GM21390 (cell line): ENCODE data around the gene PRDM12.
A peak's percentile ranks its signal among the peaks of the same experiment; 100 is the strongest.

ENCODE experiments used
- ATAC-seq: cut with Tn5 transposase; IDR thresholded peaks from one replicate; pipeline ENCODE4 v1.9.1; 2021; ENCODE audit not compliant: unreplicated experiment

The PRDM12 gene

DNA sequence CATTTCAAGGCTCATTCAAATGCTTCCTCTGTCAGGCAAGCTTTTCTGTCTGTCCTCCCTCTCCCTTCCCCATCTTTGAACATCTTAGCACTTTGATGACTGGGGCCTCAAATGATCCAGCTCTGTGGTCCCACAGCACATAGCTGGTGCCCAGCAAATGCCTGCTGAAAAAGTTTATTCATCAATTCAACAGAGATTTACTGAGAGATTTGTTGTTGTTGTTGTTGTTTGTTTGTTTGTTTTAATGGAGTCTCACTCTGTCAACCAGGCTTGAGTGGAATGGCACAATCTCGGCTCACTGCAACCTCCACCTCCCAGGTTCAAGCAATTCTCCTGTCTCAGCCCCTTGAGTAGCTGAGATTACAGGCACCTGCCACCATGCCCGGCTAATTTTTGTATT, 23.2 kb downstream of the PRDM12 start:
- ATAC-seq, result no peak

DNA sequence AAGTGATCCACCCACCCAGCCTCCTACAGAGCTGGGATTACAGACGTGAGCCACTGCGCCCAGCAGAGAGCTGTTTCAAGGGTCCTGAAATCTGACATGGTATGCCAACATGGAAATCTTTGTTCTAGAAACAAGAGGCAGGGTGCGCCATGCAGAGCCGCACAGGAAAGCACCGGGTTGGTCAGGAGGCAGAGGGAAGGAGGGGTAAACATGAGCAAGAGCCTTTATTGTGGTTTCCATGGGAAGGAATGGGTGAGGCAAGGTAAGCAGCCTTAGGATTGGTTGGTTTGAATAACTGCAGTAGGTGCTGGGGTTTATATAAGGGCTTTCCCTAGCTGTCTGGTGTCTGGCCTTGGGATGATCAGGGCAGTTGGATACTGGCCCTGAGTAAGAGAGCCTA, 23.7 kb downstream of the PRDM12 start:
- ATAC-seq, result no peak

DNA sequence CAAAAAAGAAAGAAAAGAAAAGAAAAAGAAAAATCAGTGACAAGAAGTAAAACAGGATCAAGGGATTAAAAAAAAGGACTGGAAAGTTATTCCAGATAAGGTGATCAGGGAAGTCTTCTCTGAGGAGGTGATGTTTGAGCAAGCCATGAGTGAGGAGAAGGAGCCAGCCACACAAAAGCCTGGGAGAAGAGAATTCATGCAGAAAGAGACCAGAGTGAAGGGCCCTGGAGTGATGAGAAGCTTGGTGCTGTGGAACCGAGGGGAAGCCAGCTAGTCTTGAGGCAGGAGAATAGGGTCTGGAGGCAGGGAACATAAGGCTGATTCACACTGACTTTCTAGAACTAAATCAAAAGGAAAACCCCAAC, 25.2 kb downstream of the PRDM12 start:
- ATAC-seq, result no peak

DNA sequence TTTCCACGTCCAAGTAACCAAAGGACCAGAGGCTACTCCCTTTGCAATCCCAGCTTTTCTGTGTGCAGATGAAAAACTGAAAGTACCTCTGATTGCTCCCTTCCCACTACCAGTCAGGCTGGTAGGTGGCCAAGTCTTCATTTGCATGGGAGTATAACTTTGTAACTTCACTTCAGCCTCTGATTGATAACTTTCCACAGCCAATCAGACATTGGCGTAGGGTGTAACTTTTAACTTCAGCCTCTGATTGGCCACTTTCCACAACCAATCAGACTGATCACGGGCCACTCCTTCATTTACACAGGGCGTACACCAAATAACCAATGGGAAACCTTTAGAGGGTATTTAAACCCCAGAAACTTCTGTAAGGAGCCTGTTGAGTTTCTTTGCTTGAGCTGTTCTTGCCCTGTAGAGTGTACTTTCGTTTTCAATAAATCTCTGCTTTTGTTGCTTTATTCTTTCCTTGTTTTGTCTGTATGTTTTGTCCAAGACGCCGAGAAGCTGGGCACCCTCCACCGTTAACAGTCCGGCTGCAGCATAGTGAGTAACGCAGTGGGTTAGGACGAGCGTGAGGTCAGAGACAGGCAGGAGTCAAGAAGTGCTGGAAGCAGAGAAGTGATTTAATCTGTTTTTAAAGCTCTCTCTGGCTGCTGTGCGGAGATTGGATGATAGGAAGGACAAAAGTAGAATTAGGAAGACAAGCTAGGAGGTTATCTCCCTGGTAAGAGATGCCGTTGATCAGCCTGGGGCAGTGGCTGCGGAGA, 25.7 kb downstream of the PRDM12 start:
- ATAC-seq, result no peak

DNA sequence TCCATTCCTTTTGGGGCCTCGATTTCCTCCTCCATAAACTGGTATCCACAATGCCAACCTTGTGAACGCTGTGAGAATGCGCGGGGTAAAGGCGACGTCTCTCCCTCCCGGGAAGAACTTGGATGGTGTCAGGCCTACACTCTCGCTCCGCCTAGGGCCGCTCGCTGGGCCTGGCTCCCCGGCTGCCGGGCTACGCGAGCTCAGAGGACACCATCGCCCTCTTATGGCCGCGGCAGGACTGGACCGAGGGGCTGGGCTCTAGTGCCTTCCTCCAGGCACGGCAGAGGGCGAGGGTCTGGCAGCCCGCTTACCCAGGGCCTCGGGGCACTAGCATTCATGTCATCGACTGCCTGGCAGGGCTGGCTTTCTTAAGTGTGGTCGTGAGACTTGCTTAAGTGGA, 27.9 kb downstream of the PRDM12 start:
- ATAC-seq, result no peak

DNA sequence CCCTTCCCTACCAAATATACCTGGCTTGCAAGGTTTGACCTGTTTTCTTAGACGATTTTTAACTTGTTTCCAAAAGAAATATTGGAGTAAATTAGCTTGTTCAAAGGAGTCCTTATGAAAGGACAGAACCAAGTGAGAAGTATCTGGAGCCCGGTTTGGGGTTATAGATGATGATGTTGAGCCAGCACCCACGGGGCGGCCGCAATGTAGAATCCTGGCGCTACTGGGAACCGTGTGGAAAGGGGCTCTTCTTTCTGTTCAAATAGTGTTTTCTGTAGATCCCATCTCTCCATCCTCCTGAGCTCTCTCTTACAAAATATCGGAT, 28.7 kb downstream of the PRDM12 start:
- ATAC-seq, result no peak

DNA sequence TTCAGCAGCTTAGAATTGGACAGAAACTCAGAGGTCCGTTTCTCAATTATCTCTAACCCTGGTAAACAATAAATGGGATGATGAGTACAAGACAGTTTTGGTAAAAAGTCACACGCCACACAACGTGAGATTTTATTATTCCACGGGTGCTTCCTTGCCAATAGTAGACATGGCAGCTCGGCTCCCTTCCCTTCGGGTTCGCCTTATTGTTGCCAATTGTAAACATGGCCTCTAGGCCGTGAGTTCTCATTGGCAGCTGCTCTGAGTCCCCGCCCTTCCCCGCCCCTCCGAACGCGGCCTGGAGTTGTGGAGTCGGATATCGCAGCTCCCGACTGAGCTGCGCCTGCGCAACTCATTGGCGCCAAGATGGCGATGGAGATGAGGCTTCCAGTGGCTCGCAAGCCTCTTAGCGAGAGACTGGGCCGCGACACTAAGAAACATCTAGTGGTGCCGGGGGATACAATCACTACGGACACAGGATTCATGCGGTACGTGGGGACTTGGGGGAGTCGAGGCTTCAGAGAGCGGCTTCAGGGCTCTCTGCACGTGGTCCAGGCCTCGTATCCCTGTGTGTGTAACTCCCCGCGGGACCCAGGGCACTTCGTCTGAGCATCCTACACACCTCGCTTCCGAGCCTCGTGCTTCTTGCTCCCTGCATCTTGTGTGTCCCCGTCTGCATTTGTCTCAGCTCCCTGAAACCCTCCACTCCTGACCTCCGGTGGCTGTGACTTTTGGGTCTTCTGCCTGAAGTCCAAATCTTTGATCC, 29.2 kb downstream of the PRDM12 start, which contains the start of gene EXOSC2:
TSS of gene EXOSC2 (plus strand) at position 355 of the 766 bp plus-strand sequence. CDS start at position 367, 12 bp downstream.
- ATAC-seq, result peak; percentile 88

DNA sequence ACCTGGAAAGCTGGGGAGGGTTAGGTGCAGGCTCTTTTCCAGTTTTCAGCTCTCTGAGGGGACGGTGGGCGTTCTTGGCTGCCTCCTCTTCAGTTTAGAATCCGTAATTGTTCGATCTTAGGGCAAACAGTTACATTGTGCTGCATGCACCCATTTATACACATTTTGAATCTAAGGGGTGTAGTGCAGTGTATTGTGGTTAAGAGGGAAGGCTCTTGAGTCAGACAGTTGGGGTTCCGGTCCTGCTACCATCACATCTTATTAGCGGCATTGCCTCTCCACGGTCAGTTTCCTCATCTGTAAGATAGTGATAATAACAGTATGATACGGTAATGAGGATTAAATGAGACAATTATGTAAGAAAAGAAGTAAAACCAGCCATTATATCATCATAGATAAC, 29.8 kb downstream of the PRDM12 start:
- no peak for ATAC-seq

DNA sequence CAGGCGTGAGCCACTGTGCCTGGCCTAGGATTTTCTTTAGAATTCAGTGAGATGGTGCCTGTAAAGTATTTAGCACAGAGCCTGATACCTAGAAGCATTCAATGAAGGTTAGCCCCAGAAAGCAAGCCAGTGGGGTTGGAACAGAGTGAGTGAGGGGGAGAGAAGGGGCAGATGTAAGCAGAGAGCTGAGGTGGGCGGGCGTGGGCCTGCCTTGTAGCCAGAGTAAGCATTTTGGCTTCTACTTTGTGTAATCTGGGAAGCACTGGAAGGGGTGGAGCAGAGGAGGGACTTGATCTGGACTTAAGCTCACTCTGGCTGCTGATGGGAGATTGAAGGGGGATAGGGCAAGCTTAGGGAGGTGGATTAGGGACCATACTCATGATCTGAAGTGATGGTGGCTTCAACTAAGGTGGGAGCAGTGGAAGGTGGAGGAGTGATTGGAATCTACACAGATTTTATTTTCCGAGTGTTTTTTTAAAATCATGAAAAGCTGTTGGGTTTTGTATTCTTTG, 31.8 kb downstream of the PRDM12 start:
- ATAC-seq, result no peak

DNA sequence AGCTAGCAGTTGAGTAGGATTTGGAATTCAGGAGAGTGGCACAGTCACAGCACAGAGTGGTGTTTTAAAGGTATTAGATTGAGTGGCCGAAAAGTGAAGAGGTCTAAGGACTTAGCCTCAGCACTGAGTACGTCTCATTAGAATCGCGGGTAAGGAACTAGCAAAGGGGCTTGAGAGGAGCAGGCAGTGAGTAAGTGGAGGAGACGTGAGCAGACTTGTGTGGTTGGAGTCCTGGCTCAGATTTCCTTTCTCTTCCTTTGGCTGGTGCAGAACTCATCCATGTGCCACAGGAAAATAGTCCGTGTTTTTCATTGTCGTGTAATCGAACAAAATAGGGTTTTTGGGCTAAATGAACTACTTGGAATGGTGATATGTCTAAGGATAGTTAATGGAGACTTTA, 32.6 kb downstream of the PRDM12 start:
- ATAC-seq, result no peak

DNA sequence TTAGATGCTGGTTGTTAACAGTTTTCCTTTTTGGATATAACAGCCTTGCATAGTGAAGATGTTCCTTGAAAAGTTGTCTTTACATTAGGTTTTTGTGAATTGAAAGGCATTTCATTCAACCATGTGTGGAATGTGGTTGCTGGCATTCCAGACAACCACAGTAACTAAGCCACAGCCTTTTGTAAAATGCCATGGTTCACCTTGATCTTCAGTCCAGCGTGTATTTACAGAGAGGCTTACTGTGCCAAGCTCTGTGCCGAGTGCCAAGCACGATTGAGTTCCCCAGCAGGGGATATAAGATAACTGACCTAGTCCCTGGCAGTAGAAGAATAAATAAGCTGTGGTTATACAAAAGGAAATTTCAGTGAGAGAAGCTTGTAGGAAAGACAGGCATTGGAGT, 34.1 kb downstream of the PRDM12 start:
- no peak for ATAC-seq

DNA sequence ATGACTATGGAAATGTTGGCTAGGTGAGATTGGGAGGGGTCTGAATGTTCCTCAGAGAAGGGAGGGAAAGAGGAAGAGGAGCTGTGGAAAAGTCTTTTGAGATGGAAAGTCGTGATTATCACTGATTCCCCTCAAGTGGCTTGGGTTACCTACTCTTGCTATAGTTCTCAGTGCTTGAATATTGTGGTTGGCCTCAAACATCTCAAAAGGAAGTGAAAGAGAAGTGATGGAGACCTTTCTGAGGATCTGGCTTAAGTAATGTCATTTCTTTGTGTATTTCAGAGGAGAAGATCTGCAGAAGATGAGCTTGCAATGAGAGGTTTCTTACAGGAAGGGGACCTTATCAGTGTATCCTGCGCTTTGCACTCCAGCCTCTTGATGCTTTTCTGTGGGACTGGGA, 34.7 kb downstream of the PRDM12 start:
- no peak for ATAC-seq

DNA sequence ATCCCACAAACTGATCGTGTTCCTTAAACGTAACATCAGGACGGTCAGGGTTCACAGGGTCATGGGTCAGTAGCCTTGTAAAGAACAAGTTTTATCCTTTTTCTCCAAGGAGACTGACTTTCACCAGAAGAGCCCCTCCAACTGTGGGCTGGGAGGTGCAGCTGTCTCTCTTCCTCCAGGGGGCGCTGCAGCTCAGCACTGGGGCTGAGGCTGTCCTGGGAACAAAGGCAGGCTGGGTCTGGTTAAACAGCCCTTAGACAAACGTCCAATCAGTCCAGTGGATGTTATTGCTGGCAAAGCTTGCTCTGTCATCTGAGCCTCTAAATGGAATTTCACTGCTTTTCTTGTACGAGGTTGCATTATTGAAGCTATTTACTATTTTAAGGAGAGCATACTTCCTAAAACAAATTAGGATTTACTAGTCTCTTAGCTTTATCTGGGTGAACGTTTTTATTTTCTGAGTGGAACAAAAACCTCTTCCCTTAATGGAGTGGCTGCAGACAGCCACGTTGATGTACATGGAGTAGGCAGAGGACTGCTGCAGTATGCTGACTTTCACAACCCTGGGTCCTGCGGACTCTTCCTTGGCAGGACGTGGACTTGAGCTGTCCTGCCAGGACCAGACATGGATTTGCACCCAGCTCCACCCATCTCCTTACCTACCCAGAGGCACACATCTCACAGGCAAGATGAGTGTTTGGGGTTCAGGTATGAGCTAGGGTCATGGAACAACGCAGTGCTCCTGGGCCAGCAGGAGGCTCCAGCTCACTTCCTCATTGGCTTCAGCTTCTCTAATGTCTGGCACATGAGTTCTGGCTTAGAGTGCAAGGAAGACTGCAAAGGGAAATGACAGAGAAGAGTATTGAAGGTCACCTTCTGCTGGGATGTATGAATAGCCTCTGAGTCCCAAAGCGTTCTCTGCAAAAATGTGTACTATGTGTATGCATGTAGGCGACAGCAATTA, 36.9 kb downstream of the PRDM12 start:
- ATAC-seq, result no peak

DNA sequence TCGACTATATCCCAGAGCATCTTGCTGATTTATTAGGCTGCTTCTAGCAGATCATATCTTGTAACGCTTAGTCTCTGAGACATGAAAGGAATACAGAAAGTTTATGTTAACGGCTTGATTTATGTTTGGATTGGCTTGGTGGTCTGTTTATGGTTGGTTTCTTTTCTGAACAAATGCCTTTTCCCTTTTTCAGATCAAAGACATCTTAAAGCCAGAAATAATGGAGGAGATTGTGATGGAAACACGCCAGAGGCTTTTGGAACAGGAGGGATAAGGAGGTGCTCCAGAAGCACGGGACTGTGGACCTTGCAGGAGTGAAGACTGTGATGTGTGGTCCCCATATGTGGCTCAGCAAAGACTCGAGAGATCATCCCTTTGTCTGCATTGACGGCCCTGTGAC, 39.1 kb downstream of the PRDM12 start:
- ATAC-seq, result no peak

DNA sequence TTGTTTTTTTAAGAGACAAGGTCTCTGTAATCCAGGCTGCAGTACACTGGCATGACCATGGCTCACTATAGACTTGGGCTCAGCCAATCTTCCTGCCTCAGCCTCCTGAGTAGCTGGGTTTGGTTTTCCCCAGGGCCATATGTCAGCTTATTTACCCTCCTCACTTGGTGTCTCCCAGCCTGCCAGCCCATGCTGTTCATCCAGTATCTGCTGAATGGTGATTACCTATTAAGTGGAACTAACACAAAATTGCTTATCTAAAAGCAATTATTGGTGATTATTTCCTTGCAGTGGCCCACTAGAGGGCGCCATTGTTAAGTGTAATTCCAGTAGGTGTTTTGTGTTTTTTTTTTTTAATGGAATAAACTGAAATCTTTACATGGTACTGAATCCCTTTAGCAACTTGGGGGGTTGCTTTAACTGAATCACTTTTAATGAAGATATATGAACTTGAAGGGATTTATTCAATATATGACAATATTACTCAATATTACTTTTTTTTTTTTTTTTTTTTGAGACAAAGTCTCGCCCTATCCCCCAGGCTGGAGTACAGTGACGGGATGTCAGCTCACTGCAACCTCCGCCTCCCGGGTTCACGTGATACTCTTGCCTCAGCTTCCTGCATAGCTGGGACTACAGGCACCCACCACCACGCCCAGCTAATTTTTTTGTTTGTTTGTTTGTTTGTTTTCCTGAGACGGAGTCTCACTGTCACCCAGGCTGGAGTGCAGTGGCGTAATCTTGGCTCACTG, 43.0 kb downstream of the PRDM12 start:
- ATAC-seq, result no peak

DNA sequence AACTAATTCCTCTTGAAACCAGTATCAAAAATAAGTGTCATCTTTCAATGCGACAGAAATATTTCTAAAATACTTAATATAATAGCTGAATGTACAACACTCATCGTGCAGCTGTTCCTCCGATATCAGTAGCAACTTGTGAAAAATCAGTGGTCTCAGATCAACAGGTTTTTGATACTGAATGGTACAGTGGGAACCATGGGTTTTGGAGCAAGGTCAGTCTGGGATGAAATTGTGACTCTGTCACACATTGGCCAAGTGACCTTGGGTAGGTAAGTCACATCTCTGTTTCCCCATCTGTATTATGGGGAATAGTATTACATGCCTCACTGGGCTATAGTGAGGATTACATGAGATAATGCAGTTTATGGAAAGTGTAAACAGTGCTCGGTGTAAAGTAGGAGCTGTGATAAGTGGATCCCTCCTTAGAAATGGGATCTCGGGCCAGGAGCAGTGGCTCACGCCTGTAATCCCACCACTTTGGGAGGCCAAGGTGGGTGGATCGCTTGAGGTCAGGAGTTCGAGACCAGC, 46.5 kb downstream of the PRDM12 start:
- ATAC-seq, result no peak

DNA sequence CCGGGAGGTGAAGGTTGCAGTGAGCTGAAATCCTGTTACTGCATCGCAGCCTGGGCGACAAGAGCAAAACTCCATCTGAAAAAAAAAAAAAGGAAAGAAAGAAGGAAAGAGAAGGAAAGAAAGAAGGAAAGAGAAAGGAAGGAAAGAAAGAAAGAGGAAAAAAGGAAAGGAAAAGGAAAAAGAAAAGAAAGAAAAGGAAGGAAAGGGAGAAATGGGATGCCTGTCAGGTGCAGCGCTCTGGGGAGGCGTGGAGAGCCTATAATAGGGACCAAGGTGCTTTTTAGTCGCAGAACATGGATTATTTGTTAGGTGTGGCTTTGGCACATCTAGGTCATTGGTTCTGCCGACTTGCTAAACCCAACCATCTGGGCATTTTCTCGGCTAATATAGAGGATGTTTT, 47.1 kb downstream of the PRDM12 start:
- ATAC-seq, result no peak

DNA sequence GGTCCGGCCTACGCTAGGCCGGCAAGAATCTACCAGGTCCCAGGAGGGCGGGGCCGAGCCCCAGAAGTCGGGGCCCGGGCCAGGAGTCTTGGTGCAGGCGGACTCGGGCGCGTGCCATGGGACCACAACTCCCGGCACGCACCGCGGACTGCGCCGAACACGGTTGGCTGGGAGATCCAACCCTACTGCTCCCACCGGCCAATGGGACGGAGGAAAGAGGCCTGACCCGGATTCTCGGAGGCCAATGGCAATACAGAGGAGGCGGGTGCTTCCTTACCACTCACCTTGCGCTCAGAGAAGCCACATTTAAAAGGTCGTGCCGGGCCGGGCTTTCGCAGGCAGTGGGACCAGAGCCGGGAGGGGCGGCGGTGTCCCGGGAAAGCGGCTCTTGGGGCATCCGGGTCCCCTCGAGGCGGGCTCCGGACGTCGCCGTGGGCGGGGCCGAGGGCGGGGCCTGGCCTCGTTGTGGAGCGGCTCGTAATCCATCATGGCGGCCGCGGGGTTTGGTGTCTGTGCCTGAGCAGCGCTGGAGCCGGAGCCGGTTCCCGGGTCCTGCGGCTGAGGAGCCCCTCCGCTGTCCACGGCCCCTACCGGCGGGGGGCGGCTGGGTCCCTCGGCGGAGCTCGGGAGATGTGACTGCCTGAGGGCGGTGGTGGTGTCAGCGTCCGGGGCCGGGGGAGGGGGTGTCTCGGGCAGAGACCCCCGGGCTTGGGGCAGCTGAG, 48.3 kb downstream of the PRDM12 start:
- peak; percentile 96 for ATAC-seq

DNA sequence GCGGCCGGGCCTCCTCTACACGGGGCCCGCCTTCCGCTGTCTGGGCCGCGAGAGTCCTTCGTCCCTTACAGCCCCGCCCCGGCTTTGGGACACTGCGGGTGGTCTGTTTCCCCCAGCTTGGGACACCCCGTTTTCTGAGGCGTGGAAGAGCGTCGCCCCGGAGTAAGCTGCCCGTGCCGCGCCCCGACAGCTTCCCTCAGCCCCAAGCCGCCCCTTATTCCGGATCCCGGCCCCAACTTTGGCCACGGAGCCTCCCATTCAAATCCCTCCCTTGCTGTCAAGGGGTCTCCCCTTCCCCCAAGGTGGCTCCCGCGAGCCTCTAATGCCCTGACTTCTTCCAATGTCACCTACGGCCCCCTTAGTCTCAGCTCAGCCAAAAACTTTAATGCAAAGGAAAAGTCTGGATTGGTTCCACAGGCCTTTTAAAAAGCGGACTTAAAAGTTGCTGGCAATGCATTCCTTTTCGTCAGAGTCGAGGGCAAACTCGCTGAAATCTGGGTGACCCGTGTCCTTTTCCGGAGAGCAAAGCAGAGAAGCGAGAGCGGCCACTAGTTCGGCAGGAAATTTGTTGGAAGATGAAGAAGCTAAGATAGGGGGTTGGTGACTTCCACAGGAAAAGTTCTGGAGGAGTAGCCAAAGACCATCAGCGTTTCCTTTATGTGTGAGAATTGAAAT, 49.0 kb downstream of the PRDM12 start:
- no peak for ATAC-seq
